GM19372 (cell line): ENCODE results near the gene TLL1.

Experiments used
- ATAC-seq: cut with Tn5 transposase; IDR thresholded peaks from one replicate; pipeline ENCODE4 v1.9.1; 2021; ENCODE audit warnings: mild to moderate bottlenecking, low read depth, moderate library complexity; ENCODE audit not compliant: unreplicated experiment

TLL1 gene

DNA sequence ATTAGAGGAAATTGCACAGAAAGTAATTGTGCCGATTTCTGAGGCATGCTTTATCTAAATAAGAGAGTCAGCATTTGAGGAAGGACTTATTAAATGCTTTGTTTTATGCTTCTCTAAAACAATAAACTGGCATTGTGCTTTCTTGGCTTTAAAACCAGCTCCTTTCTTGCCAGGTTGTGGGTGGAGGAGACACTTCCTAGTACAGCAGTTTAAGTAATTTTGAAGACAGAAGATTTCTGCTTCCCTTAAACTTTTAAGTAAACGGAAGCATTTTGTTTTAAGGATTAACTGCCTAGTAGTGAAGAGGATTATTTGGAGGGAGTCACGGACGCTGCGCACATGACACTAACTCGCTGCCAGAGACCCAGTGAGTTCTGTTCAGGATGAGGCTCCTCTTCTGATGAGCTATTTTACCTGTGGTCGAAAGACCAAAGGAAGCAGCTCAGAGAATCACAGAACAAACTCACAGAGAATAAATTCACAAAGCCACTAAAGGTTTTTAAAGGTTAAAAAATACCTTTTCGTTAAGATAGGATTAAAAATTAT is 169.5 kb downstream of the TLL1 start:
- no peak for ATAC-seq

DNA sequence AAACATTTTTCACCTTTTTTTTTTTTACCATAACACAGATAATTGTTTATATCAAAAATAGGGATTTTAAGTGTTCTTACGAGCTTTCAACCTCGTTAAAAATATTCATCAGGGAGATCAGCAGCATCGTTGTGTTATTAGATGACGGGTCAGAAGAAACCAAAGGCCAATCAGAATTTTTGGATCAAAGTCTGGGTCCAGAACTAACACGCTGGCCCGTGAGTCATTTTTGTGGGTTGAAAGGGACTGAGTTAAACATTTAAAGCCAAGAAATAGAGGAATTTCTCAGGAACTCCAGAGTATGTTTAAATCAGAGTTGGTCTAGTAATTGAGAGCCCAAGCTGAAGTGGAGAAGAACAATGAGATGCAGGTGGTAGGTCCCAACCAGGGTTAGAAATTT is 170.8 kb downstream of the TLL1 start:
- no peak for ATAC-seq

DNA sequence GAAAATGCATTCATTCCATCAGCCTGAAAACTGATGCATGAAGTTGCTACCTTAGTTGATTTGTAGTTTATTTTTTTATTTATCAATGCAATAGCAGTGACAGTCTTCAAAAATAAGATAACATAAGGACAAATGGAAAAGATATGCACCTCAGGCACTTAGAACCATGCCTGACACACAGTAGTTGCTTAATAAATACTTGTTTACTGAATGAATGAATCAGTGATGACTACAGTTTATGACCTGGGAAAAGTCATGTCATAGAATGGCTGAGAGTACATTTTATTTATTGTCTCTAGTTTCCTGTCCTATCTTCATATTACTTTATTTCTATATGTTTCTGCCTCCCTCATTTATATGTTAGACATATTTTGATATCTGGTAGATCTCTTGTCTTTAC is 171.8 kb downstream of the TLL1 start:
- no peak for ATAC-seq

DNA sequence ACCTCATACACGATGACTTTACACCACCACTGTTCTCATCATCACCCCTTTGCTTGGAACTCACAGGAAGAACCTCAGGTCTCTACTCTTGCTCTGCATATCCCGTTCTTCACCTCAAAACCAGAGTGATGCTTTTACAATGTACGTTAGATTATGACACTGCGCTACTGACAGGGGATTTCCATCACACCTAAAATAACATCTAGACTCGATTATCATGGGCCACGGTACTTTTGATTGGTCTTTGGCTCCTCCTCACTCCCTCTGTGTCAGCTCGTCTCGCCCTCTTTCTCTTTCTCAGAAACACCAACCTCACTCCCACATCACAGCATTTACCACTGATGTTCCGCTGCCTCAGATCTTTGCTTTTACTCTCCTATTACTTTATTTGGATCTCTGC is 172.4 kb downstream of the TLL1 start:
- ATAC-seq = no peak

DNA sequence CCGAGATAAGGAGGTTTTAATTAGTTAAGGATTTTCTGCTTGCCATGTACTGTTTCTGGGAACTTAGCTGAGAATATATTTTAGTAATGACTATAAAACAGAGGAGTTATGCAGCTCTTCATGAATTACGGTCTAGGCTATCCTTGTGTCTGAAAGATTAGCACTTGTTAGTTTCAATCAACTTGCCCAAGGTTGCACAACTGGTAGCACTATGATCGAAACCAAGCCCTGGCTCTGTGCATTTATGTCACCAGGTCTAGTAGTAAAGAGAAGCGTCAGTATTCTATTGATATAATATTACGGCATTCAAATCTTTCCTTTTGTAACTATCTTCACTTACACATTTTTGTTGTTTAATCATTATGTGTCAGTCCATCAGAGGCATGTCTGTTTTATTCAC is 176.0 kb downstream of the TLL1 start:
- ATAC-seq = no peak

DNA sequence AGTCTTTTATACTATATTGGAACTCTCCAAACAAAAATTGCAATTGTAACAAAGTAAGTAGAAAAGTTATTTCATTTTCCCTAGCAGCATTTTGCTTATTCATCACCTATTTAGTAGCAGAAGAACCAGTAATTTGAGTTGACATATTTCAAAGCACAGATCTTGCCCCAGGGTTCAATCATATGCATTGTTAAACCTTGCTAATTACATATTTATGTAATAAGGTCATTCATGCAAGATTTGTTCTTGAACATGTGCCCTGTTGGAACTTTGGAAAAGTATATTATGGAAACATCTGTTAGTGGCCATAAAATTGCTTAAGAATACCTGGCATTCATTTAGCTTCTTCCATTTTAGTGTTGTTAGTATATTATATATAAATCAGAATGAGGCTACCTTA is 191.7 kb downstream of the TLL1 start:
- ATAC-seq = no peak

DNA sequence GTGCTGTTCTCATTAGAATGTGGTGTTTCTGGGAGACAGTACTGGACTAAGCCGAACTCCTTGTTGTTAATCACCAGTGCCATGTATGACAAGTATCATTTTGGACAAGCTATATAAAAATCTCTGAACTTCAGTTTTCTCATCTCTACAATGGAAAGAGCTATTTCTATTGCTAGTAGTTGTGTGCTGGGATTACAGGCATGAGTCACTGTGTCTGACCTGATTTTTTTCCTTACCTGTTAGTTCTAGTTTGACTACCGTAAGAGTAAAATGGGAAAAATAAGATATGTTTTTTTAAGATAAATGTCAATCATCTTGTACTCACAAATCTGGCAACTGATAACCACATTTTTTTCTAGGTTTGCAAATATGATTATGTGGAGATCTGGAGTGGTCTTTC is 192.3 kb downstream of the TLL1 start:
- ATAC-seq = no peak

DNA sequence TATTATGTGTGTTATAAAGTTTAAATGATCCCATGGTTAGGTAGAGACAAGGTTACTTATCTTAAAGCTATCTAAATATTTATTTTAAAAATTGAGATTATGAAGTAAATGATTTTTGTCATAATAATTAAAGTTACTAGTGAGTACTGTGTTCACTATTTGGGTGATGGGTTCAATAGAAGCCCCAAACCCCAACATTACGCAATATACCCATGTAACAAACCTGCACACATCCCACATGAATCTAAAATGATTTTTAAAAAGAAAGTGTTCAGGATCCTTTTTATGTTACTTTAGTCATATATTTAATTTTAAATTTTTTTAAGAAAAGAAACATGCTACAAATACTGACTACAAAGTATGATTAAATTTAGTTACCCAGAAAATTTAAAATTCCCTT is 193.9 kb downstream of the TLL1 start:
- no peak for ATAC-seq

DNA sequence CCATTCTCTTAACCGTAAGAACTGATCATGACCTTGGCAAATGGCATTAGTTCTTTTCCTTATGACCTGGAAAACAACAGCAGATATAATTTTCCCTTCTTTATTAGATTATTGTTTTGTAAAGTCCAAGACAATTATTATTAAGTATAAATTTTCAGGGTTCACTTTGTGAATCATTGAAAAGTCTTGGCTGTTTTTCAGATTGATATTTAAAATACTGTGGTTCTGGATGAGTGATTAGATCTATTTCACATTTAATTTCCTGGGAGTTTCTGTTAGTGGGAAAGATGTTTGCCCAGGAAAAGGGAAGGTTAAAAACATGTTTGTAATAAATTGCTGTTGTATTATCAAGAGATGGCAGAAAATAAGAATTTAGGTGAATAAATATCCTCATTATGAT is 194.9 kb downstream of the TLL1 start:
- no peak for ATAC-seq

DNA sequence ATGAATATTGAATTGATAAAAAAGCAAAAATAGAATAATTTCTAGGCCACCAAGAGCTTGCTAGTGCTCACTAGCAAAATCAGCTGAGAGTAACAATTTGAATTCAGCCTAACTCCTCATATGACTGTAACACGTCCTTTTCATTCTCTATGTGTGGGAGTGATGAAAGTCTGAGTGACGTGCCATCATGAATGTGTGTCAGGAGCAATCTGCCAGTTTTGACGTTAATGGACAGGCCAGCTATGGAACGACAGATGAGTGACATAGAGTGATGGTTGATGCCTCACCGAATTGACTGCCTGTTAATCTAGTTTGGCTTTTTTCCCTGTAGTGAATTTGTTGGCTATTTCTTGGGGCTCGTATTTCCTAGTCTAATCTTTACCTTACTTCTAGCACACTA is 200.7 kb downstream of the TLL1 start:
- no peak for ATAC-seq

DNA sequence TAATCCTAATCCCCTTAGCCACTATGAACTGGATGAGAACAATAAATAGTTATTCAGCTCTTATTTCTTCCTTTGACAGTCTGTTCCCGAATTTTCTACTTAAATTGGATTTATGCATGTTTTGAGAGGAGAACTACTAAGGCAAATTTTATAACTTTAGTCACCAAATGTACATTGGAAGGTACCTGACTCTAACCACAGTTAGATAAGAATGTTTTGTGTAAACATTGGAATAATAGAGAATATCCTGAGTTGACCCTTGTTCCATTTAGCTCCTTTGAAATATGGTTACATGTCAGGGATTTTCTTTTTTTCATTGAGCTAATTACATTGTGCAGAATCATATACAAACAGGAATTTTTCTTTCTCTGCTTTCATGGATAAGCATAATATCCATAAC is 202.6 kb downstream of the TLL1 start:
- no peak for ATAC-seq

DNA sequence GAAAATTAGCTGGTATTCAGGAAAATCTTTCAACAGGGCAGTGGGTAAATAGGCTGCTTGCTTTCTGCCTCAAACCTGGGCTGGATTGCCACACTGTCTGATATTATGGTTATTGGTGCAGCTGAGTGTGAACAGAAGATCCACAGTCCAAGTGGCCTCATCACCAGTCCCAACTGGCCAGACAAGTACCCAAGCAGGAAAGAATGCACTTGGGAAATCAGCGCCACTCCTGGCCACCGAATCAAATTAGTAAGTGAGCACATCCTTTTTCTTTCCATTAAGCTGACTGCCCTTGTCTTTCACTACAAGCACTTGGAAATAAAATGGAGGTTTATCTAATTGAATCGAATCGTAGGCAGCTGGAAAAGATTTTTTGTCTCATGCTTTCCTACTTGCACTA is 204.7 kb downstream of the TLL1 start:
- ATAC-seq = no peak

DNA sequence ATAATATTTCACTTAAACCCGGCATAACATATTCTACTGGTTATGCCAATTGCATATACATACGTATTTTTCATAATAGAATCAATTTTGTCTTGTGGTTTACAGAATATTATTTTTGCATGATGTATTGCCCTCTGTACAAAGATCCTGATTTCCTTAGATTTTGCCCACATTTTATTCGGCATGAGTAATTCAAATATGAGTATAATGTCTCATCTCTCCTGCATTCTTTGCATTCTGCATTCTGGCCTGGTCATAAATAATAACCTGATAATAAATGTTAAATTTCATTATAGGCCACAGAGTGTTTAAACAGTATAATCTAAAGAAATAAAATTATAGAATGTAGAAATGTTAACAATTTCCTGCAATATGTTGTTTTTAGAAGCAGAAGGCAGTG is 205.3 kb downstream of the TLL1 start:
- no peak for ATAC-seq

DNA sequence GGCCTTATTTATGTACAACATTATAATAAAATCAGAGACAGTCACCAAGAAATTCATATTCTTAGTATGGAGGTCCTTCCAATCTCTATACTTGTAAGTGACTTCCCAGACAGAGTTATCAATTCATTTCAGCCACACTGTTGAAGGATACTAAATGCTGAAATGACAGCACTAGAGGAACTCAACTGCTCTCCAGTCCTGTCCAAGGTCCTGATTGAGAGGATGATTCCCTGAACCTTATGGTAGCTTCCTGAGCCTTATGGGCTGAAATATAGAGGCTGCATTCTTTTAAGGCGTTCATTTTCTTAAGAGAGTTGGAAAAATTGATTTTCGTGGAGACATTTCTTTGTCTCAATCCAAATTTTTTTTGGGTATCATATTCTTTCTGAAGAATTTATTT is 205.9 kb downstream of the TLL1 start:
- no peak for ATAC-seq

DNA sequence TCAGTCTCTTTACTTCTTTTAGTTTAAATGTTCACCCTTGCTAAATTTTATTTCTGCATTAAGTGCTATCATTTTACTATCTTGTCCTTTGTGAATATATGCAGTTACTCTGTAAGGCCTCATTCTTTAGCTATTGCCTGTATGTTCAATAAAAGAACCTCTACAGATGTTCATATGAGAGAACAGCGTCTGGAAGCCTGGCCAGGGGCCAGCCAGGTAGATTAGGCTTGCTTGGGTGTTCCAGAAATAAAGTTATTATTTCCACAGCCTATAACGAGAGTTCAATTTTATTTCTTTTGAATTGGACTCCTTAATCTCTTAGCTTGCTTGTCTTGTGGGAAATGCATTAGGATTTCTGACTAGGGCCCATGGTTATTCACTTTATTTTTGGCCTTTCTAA is 214.5 kb downstream of the TLL1 start:
- no peak for ATAC-seq

DNA sequence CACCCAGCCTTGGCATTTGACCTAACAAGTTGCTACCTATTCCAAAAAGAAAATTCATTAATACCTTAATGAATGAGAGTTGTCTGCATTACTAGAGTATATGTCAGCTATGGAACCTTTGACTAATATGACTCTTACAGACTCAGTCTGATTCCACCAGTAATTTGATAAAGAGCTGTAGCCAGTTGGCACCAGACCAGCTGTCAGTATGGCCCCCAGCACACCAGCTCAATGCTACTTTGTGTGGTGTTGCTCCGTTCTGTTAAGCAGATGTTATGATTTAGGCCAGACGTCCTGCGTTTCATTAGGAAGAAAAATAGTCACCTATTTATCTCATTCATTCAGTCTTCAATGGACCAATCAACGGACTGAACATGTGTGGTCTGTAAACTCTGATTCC is 215.5 kb downstream of the TLL1 start:
- ATAC-seq = no peak

DNA sequence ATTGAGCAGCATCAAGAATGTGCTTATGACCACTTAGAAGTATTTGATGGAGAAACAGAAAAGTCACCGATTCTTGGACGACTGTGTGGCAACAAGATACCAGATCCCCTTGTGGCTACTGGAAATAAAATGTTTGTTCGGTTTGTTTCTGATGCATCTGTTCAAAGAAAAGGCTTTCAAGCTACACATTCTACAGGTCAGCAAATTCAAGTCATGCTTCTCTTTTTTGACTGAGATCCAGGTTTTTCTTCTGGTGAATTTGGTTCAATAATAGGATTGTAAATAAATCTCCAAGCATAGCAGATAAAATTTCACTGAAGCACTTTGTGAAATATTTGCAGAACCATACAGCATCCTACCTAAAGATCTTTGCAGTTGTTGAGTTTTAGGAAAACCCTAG is 218.1 kb downstream of the TLL1 start:
- ATAC-seq = no peak

DNA sequence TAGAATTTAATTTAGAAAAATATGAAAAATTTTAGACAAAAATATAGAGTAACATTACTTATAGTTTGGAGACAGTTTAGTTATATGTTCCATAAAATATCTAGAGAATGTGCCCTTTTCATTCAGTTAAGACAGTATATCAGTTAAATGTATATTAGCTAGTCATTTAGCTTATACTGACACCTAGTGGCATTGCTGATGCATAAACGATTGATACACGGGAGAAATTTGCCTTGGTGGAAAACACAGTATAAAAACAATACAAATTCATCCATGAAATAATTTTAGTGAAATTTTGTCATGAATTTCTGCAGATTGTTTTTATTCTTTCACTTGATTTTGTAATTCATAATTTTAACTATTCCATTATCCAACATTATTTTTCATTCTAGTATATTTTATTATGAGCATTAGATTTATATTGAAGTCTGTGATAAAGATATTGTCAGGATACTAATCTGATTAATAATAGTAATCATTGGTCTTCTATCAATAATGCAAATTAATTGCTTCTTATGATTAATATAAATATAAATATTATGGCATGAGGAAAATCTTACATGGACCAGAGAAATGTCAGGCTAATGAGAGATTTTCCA is 219.0 kb downstream of the TLL1 start:
- peak; percentile 76 for ATAC-seq

DNA sequence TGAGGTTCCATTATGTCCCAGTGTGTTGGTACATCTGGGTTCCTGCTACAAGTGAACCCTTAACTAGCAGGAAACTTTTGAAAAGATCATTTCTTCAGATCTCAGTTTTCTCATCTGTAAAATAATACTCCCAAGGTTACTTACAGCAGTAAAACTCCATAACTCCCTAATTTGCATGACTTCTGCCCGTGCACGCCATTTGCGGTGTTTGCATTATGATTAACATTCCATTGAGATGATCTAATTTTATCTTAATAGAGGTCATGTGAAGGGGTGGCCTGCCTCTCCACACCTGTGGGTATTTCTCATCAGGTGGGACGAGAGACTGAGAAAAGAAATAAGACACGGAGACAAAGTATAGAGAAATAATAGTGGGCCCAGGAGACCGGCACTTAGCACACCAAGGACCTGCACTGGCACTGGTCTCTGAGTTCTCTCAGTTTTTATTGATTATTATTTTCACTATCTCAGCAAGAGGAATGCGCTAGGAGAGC is 219.8 kb downstream of the TLL1 start:
- ATAC-seq = no peak

DNA sequence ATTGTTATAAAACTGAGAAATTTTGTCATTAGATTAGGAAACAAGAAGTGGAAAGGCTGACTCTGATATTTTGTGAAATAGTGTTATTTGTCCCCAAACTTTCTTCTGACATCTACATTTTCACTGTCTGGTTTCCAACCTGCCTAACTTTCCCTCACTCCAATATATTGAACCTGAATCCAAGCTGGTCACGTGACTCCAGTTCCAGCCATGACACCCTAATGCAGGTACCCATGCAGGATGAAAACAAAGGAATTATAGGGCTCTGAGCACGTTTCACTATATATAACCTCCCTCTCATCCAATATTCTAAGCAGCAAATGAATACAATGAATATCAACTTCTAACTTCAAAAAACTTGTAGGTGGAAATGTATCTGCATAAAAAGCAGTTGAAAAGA is 231.6 kb downstream of the TLL1 start:
- no peak for ATAC-seq

DNA sequence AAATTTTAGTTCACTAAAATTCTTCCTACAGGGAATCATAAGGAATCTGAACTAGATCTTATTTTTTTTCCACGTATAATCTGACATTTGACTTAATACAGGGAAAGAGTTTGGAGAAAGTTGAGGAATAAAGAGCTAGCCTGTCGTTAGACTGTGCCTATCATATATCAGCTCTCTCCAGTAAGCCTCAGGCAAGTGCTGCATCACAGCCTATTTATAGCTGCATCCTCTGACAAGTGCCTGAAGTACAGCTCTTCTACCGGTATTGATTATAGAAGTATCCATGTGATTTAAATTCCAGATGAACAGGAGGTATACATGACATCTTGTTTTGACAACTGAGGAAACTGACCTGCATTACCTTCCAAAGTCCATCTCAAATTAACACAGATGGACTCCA is 248.9 kb downstream of the TLL1 start:
- ATAC-seq = no peak

DNA sequence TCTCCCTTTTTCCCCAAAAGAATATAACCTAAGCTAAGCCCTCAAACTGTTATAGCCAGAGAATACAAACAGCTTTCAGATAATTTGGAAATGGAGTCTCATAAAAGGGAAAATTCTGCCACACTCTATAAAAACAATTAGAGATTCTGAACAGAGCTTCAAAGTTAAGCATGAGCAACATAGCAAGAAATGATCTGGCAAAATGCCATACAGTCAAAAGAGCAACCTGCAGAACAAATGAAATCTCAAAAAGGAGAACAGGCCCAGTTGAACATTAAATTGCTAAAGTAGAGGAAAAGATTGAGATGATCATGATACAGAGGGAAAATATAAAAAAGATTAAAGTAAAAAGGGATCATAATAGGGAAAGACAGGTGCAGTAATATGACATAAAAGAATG is 250.5 kb downstream of the TLL1 start:
- ATAC-seq = no peak

DNA sequence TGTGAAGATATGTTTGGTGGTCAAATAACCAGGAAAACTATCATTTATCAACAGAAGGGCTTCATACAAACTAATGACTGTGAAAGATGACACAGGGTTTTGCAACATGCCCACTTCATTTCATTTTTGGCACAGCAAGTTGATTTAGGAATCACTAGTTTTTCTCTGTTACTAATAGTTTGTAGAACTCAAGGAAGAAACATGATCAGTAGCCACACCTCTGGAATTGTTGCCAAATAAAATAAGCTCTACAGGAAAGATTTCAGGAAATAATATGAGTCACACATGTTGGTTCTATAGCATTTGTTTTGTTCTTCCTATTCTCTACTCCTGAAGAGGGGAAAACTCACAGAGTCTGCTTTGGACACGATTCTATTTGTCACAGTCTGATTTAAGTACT is 255.4 kb downstream of the TLL1 start:
- no peak for ATAC-seq
